IMR-90 (cell line): ENCODE data around the gene DIP2C. TPM values are rescaled to one million over a fixed set of nuclear protein-coding genes. Genes with fewer than 3 reads are reported as not detected.

Source experiments
- ATAC-seq: fragments of 200-7000 bp; cut with Tn5 transposase; 2 replicates; pipeline ENCODE4 v1.9.1; 2020; ENCODE audit warnings: low read depth, mild to moderate bottlenecking, moderate library complexity
- BruUV-seq: library from RNA; stranded (reverse); fragments of 400-500 nt; replicated peaks from 2 replicates; lab custom pipeline; 2021; lab: Mats Ljungman, UMichigan
- CTCF ChIA-PET: fragments of 300-600 bp; formaldehyde crosslinking; extraction: SDS; loops from one replicate; lab custom pipeline; 2021; ENCODE audit warnings: antibody characterized with exemption; lab: Yijun Ruan, JAX
- POLR2A ChIA-PET: fragments of 300-600 bp; sonication (Branson Sonifier 250); formaldehyde crosslinking; loops from one replicate; lab custom pipeline; 2022; ENCODE audit warnings: antibody characterized with exemption; ENCODE audit not compliant: unreplicated experiment; lab: Charles Lee
- DNase-seq: peaks from one replicate; pipeline ENCODE4 v3.0.0; 2013
- H2AFZ ChIP-seq: replicated peaks from 2 replicates; pipeline ENCODE3; 2013; ENCODE audit warnings: low read length, mild to moderate bottlenecking; ENCODE audit not compliant: poor library complexity
- H2AK5ac ChIP-seq: 2 replicates; pipeline ENCODE4 v1.6.1; 2013; ENCODE audit warnings: low read depth, low read length, inconsistent platforms
- H2AK9ac ChIP-seq: replicated peaks from 2 replicates; pipeline ENCODE3; 2013; ENCODE audit warnings: mild to moderate bottlenecking, low read depth, low read length, moderate library complexity; ENCODE audit not compliant: poor library complexity
- H2BK120ac ChIP-seq: 2 replicates; pipeline ENCODE4 v1.6.1; 2013; ENCODE audit warnings: low read depth, low read length, inconsistent platforms
- H2BK15ac ChIP-seq: 3 replicates; pipeline ENCODE4 v1.6.1; 2013; ENCODE audit warnings: low read depth, low read length, inconsistent platforms
- H2BK20ac ChIP-seq: 2 replicates; pipeline ENCODE4 v1.6.1; 2013; ENCODE audit warnings: low read depth, mild to moderate bottlenecking, inconsistent platforms, low read length, moderate library complexity
- H2BK5ac ChIP-seq: 2 replicates; pipeline ENCODE4 v1.6.1; 2013; ENCODE audit warnings: mild to moderate bottlenecking, low read depth, low read length, inconsistent platforms; ENCODE audit not compliant: poor library complexity, severe bottlenecking
- H3K14ac ChIP-seq: replicated peaks from 2 replicates; pipeline ENCODE4 v1.6.1; 2013; ENCODE audit warnings: low read depth, low read length, inconsistent platforms
- H3K18ac ChIP-seq: 2 replicates; pipeline ENCODE4 v1.6.1; 2013; ENCODE audit warnings: low read depth, low read length, control low read depth
- H3K23ac ChIP-seq: 2 replicates; pipeline ENCODE4 v1.6.1; 2013; ENCODE audit warnings: low read depth, low read length, inconsistent platforms
- H3K27ac ChIP-seq: 2 replicates; pipeline ENCODE4 v1.5.1; 2013; ENCODE audit warnings: mild to moderate bottlenecking, control low read depth, low read length; ENCODE audit not compliant: insufficient read depth
- H3K27me3 ChIP-seq: 2 replicates; pipeline ENCODE4 v1.6.1; 2013; ENCODE audit warnings: low read length; ENCODE audit not compliant: control insufficient read depth, insufficient read depth
- H3K36me3 ChIP-seq: 2 replicates; pipeline ENCODE4 v1.6.1; 2013; ENCODE audit warnings: low read length, mixed read lengths; ENCODE audit not compliant: control insufficient read depth, insufficient read depth
- H3K4ac ChIP-seq: 2 replicates; pipeline ENCODE4 v1.6.1; 2013; ENCODE audit warnings: low read depth, low read length, inconsistent platforms
- H3K4me1 ChIP-seq: 2 replicates; pipeline ENCODE4 v1.6.1; 2013; ENCODE audit warnings: low read length, mixed read lengths; ENCODE audit not compliant: control insufficient read depth, insufficient read depth
- H3K4me2 ChIP-seq: 2 replicates; pipeline ENCODE4 v1.6.1; 2013; ENCODE audit warnings: low read depth, mild to moderate bottlenecking, control low read depth, low read length, moderate library complexity
- H3K4me3 ChIP-seq: 2 replicates; pipeline ENCODE4 v1.5.1; 2013; ENCODE audit warnings: low read depth, mild to moderate bottlenecking, control low read depth, low read length, moderate library complexity; ENCODE audit not compliant: insufficient read depth
- H3K56ac ChIP-seq: 2 replicates; pipeline ENCODE4 v1.6.1; 2013; ENCODE audit warnings: low read length, inconsistent platforms; ENCODE audit not compliant: insufficient read depth; ENCODE audit errors: extremely low read depth
- H3K79me1 ChIP-seq, 2 experiments: 2 replicates each; pipeline ENCODE4 v1.6.1; 2013; ENCODE audit warnings: low read length in 2 of 2, inconsistent platforms in 1 of 2, low read depth in 1 of 2
- H3K9ac ChIP-seq: 2 replicates; pipeline ENCODE4 v1.6.1; 2013; ENCODE audit warnings: low read depth, low read length, control low read depth
- H3K9me1 ChIP-seq: 2 replicates; pipeline ENCODE4 v1.6.1; 2013; ENCODE audit warnings: low read length, inconsistent platforms; ENCODE audit not compliant: insufficient read depth
- H3K9me3 ChIP-seq: 2 replicates; pipeline ENCODE4 v1.6.1; 2013; ENCODE audit warnings: low read length; ENCODE audit not compliant: control insufficient read depth, insufficient read depth
- H4K20me1 ChIP-seq: 2 replicates; pipeline ENCODE4 v1.6.1; 2013; ENCODE audit warnings: low read length, inconsistent platforms; ENCODE audit not compliant: insufficient read depth
- H4K5ac ChIP-seq: 2 replicates; pipeline ENCODE4 v1.6.1; 2013; ENCODE audit warnings: mild to moderate bottlenecking, low read depth, low read length, control low read depth
- H4K8ac ChIP-seq, 2 experiments: 2 replicates each; pipeline ENCODE4 v1.6.1; 2013; ENCODE audit warnings: low read depth in 2 of 2, low read length in 2 of 2, control low read depth in 1 of 2, inconsistent platforms in 1 of 2
- H4K91ac ChIP-seq: 2 replicates; pipeline ENCODE4 v1.6.1; 2013; ENCODE audit warnings: low read depth, low read length, inconsistent platforms; ENCODE audit not compliant: insufficient read depth
- BHLHE40 ChIP-seq: fragments of 150-350 bp; IDR thresholded peaks from 2 replicates; pipeline ENCODE4 v1.6.1; 2016; ENCODE audit warnings: mild to moderate bottlenecking, low read depth, low read length
- CHD1 ChIP-seq: IDR thresholded peaks from 2 replicates; pipeline ENCODE4 v1.6.1; 2012; ENCODE audit warnings: low read depth, low read length, improper control_type of control experiment
- CTCF ChIP-seq: conservative IDR thresholded peaks from 2 replicates; pipeline ENCODE4 v1.5.1; 2012; ENCODE audit warnings: mild to moderate bottlenecking, low read depth, low read length, improper control_type of control experiment
- ELK1 ChIP-seq: fragments of 150-350 bp; IDR thresholded peaks from 2 replicates; pipeline ENCODE4 v1.6.1; 2016; ENCODE audit warnings: low read depth, mild to moderate bottlenecking, low read length, moderate library complexity, borderline replicate concordance
- FOS ChIP-seq: fragments of 150-350 bp; IDR thresholded peaks from 2 replicates; pipeline ENCODE4 v1.6.1; 2016; ENCODE audit warnings: low read depth, low read length
- MAFK ChIP-seq: IDR thresholded peaks from 2 replicates; pipeline ENCODE4 v1.6.1; 2012; ENCODE audit warnings: low read depth, low read length, improper control_type of control experiment
- MAZ ChIP-seq: IDR thresholded peaks from 2 replicates; pipeline ENCODE4 v1.6.1; 2012; ENCODE audit warnings: low read depth, mild to moderate bottlenecking, low read length, improper control_type of control experiment, moderate library complexity, borderline replicate concordance
- MXI1 ChIP-seq: IDR thresholded peaks from 2 replicates; pipeline ENCODE4 v1.6.1; 2012; ENCODE audit warnings: low read depth, mild to moderate bottlenecking, low read length, moderate library complexity, borderline replicate concordance
- NFE2L2 ChIP-seq: fragments of 150-350 bp; IDR thresholded peaks from 2 replicates; pipeline ENCODE4 v1.6.1; 2016; ENCODE audit warnings: low read depth, mild to moderate bottlenecking, low read length
- POLR2A ChIP-seq: IDR thresholded peaks from 2 replicates; pipeline ENCODE4 v1.6.1; 2012; ENCODE audit warnings: mild to moderate bottlenecking, low read depth, low read length
- RAD21 ChIP-seq: IDR thresholded peaks from 2 replicates; pipeline ENCODE4 v1.6.1; 2012; ENCODE audit warnings: low read length, improper control_type of control experiment
- RCOR1 ChIP-seq: IDR thresholded peaks from 2 replicates; pipeline ENCODE4 v1.6.1; 2012; ENCODE audit warnings: mild to moderate bottlenecking, low read length, improper control_type of control experiment; ENCODE audit not compliant: insufficient replicate concordance
- RFX5 ChIP-seq: IDR thresholded peaks from 2 replicates; pipeline ENCODE4 v1.8.0; 2012; ENCODE audit warnings: low read depth, mild to moderate bottlenecking, low read length, moderate library complexity
- SMC3 ChIP-seq: fragments of 150-350 bp; IDR thresholded peaks from 2 replicates; pipeline ENCODE4 v1.6.1; 2016; ENCODE audit warnings: low read depth, mild to moderate bottlenecking, antibody characterized with exemption, low read length, moderate library complexity
- USF2 ChIP-seq: fragments of 150-350 bp; IDR thresholded peaks from 2 replicates; pipeline ENCODE4 v1.6.1; 2017; ENCODE audit warnings: mild to moderate bottlenecking, antibody characterized with exemption, low read length, low read depth
- WGBS, 2 experiments: methylation state at CpG; one replicate each; pipeline versions ENCODE4 v1.1.5 to v1.1.7; 2013; ENCODE audit warnings: missing lambda C conversion rate in 2 of 2; ENCODE audit not compliant: insufficient read length in 1 of 2; ENCODE audit errors: extremely low coverage in 2 of 2; 5-methylcytosine and 5-hydroxymethylcytosine counted together
- dilution Hi-C: fragments of 300-500 bp; cut with HindIII; formaldehyde crosslinking; loops from one replicate; pipeline ENCODE4 v1.14.3; 2018; ENCODE audit warnings: low sequenced_read_pairs; ENCODE audit not compliant: unreplicated experiment
- in situ Hi-C: fragments of 300-500 bp; cut with MboI; formaldehyde crosslinking; loops from 3 replicates; pipeline ENCODE4 v1.14.3; 2019; ENCODE audit warnings: low sequenced_read_pairs, inconsistent platforms, mixed read lengths
- intact Hi-C: fragments of 100-400 bp; cut with micrococcal nuclease; formaldehyde crosslinking; loops from 2 replicates; pipeline ENCODE4 v1.10.0; 2022
- polyA plus RNA-seq, 3 experiments: library from polyadenylated mRNA; depleted of rRNA; stranded (reverse); fragments of >200 nt; gene quantifications; 2 replicates each; pipeline ENCODE4 v1.2.3, GENCODE V29; 2012; ENCODE audit warnings: low replicate concordance in 1 of 3
- total RNA-seq: library from RNA; depleted of rRNA; stranded (reverse); fragments of >200 nt; gene quantifications from 2 replicates; pipeline ENCODE4 v1.2.3, GENCODE V29; 2012

The DIP2C gene
- total and polyA plus RNA-seq, 2 of the 4 experiments (the other 2 are of a cell fraction) = 8.6 to 17.3 TPM

- Histone ChIP-seq H3K4me2 (no peak overlapping the region), H2AK5ac (no peak overlapping the region; the same call in 1 of the 2 replicates), H3K9me3 (no peaks in the 10 kb centered on the region), H3K23ac (no peak overlapping the region), H3K56ac (no peak overlapping the region), H3K9me1 (peaks cover 30% of the 10 kb centered on the region), H2AK9ac (no peak overlapping the region), H2BK120ac (no peak overlapping the region), H4K8ac (no peak overlapping the region), H3K18ac (no peak overlapping the region), H3K14ac (no peak overlapping the region), H2BK20ac (no peak overlapping the region), H4K5ac (no peak overlapping the region), H3K36me3 (0 out of 2 replicates have a peak, but pooled peaks cover 1% of the 10 kb centered on the region), H3K79me1 (peaks cover 24 to 92% of the 10 kb centered on the region in 2 experiments), H3K27me3 (no peaks in the 10 kb centered on the region), H3K4ac (no peak overlapping the region), H2BK5ac (no peak overlapping the region), H4K20me1 (peaks cover 28% of the 10 kb centered on the region), H2AFZ (no peak overlapping the region), H4K91ac (no peak overlapping the region), H3K9ac (no peak overlapping the region), H3K4me3 (no peak overlapping the region), H3K27ac (no peak overlapping the region), H3K4me1 (peaks cover 13% of the 10 kb centered on the region), H2BK15ac (no peak overlapping the region)
- ATAC-seq (no peak), DNase-seq (no peak)
- no peak for TF ChIP-seq NFE2L2
- no peak for TF ChIP-seq ELK1
- no peak for TF ChIP-seq BHLHE40
- no peak; the same call in 1 of the 2 replicates for TF ChIP-seq POLR2A
- TF ChIP-seq RFX5 = no peak
- TF ChIP-seq CHD1 = no peak
- TF ChIP-seq MAZ = no peak
- TF ChIP-seq USF2 = no peak
- TF ChIP-seq SMC3 = no peak
- no peak for TF ChIP-seq FOS
- no peak for TF ChIP-seq CTCF
- no peak for TF ChIP-seq RAD21
- TF ChIP-seq RCOR1 = no peak
- no peak for TF ChIP-seq MAFK
- no peak for TF ChIP-seq MXI1
- in situ Hi-C loops (no loop called here), dilution Hi-C loops (no loop called here), intact Hi-C loops (no loop called here)
- ChIA-PET CTCF (no interaction called here), POLR2A (no interaction called here)
- BruUV-seq = no TSS peak
- no CpG with 5 or more reads among the region's 11 CpGs for WGBS, 2 experiments
These were observed 97.8 kb downstream of the DIP2C start for GRCh38 chr10:591646-592045.
